RPMI7951 (cell line): ENCODE measurements around the gene EPHA3. TPM values are rescaled to one million over a fixed set of nuclear protein-coding genes. Genes with fewer than 3 reads are reported as not detected.

Experiments used
- DNase-seq: peaks from one replicate; pipeline ENCODE4 v3.0.0-alpha.2; 2012; ENCODE audit warnings: low read depth
- total RNA-seq: library from RNA; depleted of rRNA; stranded (reverse); fragments of >200 nt; shearing (Covaris generic); gene quantifications from 2 replicates; pipeline ENCODE4 v1.2.3, GENCODE V29; 2014

EPHA3 gene
- total RNA-seq, 1 experiment from 2014 or later = 0.24 TPM

GRCh38 chr3:89362496-89362895, 255.1 kb downstream of the EPHA3 start:
- DNase-seq = no peak

GRCh38 chr3:89363171-89363570, 255.8 kb downstream of the EPHA3 start:
- DNase-seq = no peak

GRCh38 chr3:89364314-89364713, 256.9 kb downstream of the EPHA3 start:
- DNase-seq = no peak

GRCh38 chr3:89367166-89367565, 259.7 kb downstream of the EPHA3 start:
- no peak for DNase-seq

DNA sequence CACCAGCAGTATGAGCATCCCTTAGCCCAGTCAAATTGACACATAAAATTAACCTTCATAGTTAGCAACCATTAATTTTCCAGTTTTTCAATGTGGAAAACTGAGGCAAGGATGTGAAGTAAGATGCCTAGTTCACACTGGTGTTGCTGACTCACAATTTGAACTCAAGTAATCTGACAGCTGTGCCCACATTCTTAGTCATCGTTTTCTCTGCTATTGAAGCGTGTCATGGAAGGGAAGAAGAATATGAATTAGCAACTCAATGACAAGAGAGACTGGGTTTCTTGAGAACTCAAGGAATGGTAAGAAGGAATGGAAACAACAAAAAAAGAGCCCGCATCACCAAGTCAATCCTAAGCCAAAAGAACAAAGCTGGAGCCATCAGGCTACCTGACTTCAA, 261.4 kb downstream of the EPHA3 start:
- no peak for DNase-seq

- DNase-seq = no peak
Measured at GRCh38 chr3:89372456-89372855, 265.0 kb downstream of the EPHA3 start.

DNA sequence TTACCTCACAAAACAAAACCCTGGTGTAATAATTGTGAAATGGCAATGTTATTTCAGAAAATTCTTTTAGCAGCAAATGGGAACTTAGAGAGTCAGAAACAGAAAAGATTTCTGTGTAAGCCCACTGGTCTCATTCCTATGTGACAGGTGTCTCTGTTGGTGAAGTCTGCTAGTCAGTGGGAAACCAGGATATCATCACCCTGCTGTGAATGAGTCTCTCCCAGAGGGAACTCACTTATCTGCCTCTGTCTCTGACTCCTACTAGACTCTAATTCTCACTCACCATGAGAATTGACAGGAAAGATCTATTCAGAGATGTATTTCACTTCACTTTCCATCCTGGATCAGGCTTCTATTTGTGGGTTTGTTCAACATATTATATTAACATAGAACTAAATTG, 266.0 kb downstream of the EPHA3 start:
- DNase-seq = no peak

DNA sequence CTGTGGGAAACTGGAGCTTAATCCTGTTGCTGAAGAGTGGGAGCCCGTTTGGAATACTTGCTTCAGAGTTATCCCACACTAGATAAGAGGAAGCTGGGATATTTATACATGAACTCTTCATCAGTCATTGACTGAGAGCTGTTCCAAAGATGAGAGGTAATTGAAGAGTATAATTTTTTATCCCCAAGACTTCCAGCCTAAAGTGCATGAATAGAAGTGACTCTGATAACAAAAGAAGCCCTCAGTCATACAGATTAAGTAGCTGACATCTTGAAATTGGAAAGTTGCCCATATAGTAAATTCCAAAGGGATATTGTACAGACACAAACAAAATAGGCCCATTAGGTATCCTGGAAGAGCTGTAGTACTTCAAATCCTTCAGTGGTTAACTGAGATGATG, 268.0 kb downstream of the EPHA3 start:
- no peak for DNase-seq

GRCh38 chr3:89380016-89380415, 272.6 kb downstream of the EPHA3 start:
- DNase-seq = no peak

DNA sequence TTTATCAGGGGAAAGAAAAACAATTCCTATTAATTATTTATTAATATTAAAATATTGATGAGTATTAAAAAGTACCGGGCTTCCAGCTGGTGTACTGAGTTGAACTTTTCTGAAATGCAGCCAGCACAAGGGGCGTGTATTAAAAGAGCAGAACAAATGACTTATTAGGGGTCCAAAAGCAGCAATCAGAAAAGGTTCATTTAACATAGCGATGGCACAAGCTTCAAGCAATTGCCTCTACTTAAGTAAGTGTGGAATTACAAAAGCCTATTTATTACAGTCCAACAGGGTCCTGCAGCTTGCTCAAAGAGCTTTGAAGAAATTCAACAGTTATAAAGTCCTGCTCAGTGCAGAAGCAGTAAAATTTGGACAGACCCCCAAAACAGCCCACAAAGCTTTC, 285.6 kb downstream of the EPHA3 start:
- no peak for DNase-seq

DNA sequence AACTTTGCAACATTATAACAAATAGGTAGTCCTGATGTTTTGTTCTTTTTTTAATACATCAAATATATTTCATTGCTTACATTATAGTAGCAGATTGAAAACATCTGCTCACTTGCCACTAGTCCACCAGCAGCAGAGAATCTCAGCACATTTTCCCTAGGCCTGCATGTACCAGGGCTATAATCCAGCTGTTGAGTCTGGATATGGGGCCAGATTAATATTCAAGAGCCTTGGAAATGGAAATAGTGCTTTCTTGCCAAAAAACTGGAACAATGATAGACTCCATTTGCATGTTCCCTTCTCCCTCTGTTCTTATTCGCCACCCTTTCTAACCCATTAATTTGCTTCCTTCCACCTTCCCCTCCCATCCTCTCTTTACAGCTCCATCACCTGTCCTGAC, 288.0 kb downstream of the EPHA3 start:
- no peak for DNase-seq

- DNase-seq = no peak
Measured at GRCh38 chr3:89395996-89396395, 288.6 kb downstream of the EPHA3 start.

- no peak for DNase-seq
Measured at GRCh38 chr3:89402051-89402450, 294.6 kb downstream of the EPHA3 start.

DNA sequence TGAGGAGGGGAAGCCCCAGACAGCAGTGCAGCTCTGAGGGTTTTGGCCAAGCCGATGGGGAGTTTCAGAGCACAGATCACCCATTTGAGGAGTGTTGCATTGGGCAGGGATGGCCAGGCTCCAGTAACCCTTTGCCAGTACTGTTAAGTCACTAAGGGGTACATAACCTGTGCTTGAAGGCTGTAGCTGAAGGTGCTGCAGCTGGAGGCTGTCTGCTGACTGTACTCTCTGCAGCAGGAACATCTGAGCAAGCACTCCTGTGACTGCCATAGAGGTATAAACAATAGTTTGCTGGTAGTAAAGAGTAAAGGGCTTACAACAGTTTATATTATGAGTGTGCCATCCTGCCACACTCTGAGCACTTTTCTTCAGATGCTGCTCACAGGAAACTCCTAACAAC, 297.8 kb downstream of the EPHA3 start:
- no peak for DNase-seq

DNA sequence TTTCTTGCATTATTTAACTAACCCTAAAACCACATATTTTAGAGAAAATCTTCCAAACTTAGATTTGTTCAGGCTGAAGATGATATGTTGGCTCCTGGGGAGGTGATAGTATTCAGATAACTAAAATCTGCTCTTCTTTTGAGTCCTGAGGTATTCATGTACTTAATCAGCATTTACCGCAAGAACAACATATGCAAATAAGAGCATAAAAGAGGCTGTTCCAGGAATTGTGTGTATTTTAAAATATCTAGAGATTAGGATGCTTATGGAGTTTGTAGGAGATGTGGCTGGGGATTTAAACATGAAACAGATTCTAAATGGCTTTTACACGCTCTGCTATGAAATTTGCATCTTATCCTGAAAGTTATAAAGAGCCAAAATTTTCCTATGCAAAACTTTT, 298.2 kb downstream of the EPHA3 start:
- DNase-seq = no peak

GRCh38 chr3:89411201-89411600, 303.8 kb downstream of the EPHA3 start:
- DNase-seq = no peak

GRCh38 chr3:89414270-89414669, 306.8 kb downstream of the EPHA3 start:
- DNase-seq = no peak

DNA sequence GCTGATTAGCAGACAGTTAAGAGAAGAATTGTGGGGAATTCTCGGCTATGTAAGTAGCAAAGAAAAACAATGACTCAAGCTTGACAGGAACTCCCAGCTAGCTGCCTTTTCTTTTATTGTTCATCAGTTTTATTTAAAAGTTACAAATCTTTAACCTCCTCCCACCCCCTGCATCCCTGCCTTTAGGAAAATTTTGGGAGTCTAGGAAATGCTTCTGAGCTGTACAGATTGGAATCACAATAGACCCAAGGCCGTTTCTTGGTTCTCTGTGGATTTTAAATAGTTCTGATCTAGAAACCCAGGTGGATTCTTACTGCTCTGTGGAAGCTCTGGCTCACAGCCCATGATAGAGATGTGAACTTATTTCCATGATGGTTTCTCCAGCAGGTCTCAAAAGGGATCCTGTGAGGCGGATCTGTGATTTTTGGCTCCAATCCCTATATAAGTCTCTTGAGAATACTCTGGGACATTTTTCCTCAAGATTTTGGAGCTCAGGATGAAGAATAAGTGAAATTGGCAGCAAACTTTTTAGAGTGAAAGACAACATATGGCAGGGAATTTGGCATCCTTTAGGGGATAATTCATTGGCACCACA, 312.3 kb downstream of the EPHA3 start:
- DNase-seq = no peak

- DNase-seq = no peak
Measured at GRCh38 chr3:89426060-89426459, 318.6 kb downstream of the EPHA3 start.

DNA sequence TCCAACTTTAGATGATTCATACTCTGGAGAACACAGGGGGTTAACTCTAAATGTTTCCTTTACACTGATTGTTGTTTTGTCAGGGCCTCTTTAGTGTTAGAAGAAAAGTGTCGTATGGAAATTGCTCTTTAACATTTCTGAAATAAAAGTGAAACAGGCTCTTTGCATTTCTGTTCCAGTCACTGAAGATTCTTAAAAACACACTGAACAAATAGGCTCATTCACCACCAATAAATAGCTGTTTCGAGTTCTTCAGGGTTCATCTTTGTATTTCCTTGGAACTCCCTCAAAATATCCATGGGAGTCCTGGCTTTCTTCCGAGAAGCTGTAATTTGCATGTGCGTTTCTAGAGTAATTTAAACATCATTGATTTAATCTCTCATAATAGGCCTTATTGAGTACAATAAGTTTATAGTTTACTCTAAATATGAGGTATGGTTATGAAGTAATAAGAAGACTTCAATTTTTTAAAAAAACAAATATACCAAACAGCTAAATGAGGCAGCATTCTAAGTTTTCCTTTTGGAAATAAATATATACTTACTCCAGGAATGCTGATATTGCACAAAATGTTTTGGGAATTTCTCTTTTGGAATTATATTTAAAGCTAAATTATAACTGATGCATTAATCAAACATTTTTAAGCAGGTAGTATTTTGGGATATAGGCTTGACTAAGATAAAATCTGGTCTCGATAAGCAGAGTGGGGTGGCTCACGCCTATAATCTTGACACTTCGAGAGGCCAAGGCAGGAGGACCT, 327.4 kb downstream of the EPHA3 start:
- DNase-seq = no peak

- DNase-seq = no peak
Measured at GRCh38 chr3:89436846-89437245, 329.4 kb downstream of the EPHA3 start.

- no peak for DNase-seq
Measured at GRCh38 chr3:89440386-89440785, 333.0 kb downstream of the EPHA3 start.

GRCh38 chr3:89441141-89441540, 333.7 kb downstream of the EPHA3 start:
- no peak for DNase-seq

- DNase-seq = no peak
Measured at GRCh38 chr3:89446593-89446992, 339.2 kb downstream of the EPHA3 start.
